GM12892 (cell line): Measurements from ENCODE around the gene TXN.
"Not testable (repeated sequence)": the region's sequence is repeated elsewhere in the genome, so short reads cannot be mapped to it uniquely, and the experiment has no call there.

ENCODE experiments used
- DNase-seq: peaks from one replicate; pipeline ENCODE4 v3.0.0; 2011; ENCODE audit not compliant: insufficient read length
- FAIRE-seq: peaks from 2 replicates; lab custom pipeline; 2011; peaks lifted over from hg19 to GRCh38; lab: Jason Lieb, UNC
- POLR2A ChIP-seq: IDR thresholded peaks from 2 replicates; pipeline ENCODE4 v1.6.1; 2011; ENCODE audit warnings: low read depth, low read length, control low read depth
- POLR2AphosphoS5 ChIP-seq: IDR thresholded peaks from 2 replicates; pipeline ENCODE4 v1.6.1; 2011; ENCODE audit warnings: low read depth, low read length, control low read depth
- TAF1 ChIP-seq: IDR thresholded peaks from 2 replicates; pipeline ENCODE4 v1.6.1; 2011; ENCODE audit warnings: low read depth, mild to moderate bottlenecking, control low read depth, low read length, borderline replicate concordance

TXN gene

GRCh38 chr9:110255463-110256379, 586 bp downstream of the TXN start:
- DNase-seq (peak; percentile 34), FAIRE-seq (no peak)
- TF ChIP-seq TAF1 (no peak), POLR2A (peak; percentile 40; the same call in 1 of the 2 replicates), POLR2AphosphoS5 (0 out of 2 replicates have a peak, but pooled peaks have one; percentile 6)

GRCh38 chr9:110255034-110255462, 1.3 kb downstream of the TXN start:
- no peak for DNase-seq
- no peak for FAIRE-seq
- TF ChIP-seq POLR2A (no peak), POLR2AphosphoS5 (peak; percentile 15; the same call in 1 of the 2 replicates)

DNA sequence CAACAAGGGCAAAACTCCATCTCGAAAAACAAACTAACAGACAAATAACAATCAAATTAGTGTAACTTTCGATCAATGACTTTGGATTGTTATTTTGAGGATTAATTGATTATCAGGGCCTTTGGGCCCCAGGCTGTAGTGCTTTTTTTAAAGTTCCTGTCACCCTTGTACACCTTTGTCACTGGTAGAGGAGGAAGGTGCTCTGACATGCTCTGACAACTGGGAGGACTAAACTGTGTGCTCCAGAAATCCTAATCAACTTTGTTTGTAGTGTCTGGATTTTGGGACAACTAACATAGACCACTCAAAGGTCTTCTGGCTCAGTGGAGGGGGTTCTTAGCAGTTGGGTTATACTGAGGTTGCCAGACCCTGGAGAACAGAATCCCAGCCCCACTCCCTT, 1.8 kb downstream of the TXN start:
- FAIRE-seq, result no peak
- no peak for DNase-seq
- TF ChIP-seq POLR2A, result no peak
- TF ChIP-seq POLR2AphosphoS5, result no peak
- TF ChIP-seq TAF1, result no peak

- TF ChIP-seq POLR2AphosphoS5 (no peak), TAF1 (no peak), POLR2A (no peak)
- DNase-seq, result no peak
- FAIRE-seq, result no peak
Measured at GRCh38 chr9:110252509-110253139, 3.7 kb downstream of the TXN start.

GRCh38 chr9:110251770-110252169, 4.5 kb downstream of the TXN start:
- not testable (repeated sequence) for DNase-seq, FAIRE-seq

GRCh38 chr9:110251212-110251611, 5.1 kb downstream of the TXN start:
- DNase-seq (no peak), FAIRE-seq (no peak)
- TF ChIP-seq TAF1, result no peak
- no peak for TF ChIP-seq POLR2A
- no peak for TF ChIP-seq POLR2AphosphoS5

DNA sequence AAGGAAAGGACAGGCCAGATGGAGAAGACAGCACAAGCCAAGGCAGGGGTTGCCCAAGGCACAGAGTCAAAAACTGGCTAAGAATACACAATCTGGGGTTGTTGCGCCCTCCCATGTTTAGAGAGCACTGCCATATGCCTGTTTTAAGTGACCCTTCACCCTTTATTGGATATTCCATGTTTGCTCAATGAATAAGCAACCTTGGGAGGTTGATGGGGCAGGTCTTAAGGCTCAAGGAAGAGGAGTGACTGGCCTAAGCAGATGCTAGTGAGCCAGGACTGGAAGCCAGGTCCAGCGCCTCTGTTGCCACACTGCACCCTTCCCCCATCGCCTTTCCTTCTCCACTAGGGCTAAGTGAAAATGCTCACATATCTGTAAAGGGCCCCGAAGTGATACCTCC, 6.7 kb downstream of the TXN start:
- DNase-seq (no peak), FAIRE-seq (no peak)
- TF ChIP-seq POLR2A (no peak), TAF1 (no peak), POLR2AphosphoS5 (no peak)

GRCh38 chr9:110248361-110248760, 7.9 kb downstream of the TXN start:
- DNase-seq, result no peak
- TF ChIP-seq POLR2AphosphoS5, result no peak
- no peak for TF ChIP-seq TAF1
- no peak for TF ChIP-seq POLR2A
- FAIRE-seq, result no peak

DNA sequence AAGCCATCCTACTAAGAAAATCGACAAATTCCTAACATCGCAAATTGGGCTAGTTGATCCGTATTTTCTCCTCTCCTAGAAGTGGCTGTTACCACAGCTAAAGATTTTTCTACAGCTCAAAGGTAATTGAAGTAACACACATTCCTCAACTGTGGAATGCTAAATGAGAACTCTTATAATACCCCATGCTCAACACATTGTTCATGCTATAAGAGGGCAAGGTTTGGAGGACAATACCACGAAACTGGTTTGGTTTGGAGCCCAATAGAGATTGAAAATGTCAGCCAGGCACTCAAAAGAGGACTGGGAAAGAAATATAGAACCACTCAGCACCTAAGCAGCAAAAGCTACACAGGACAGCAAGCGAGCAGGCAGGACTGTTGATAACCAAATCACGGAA, 10.1 kb downstream of the TXN start:
- TF ChIP-seq POLR2A (no peak), POLR2AphosphoS5 (no peak), TAF1 (no peak)
- FAIRE-seq, result no peak
- no peak for DNase-seq

GRCh38 chr9:110244616-110245015, 11.7 kb downstream of the TXN start:
- no peak for DNase-seq
- TF ChIP-seq POLR2AphosphoS5 (no peak), TAF1 (no peak), POLR2A (no peak)

DNA sequence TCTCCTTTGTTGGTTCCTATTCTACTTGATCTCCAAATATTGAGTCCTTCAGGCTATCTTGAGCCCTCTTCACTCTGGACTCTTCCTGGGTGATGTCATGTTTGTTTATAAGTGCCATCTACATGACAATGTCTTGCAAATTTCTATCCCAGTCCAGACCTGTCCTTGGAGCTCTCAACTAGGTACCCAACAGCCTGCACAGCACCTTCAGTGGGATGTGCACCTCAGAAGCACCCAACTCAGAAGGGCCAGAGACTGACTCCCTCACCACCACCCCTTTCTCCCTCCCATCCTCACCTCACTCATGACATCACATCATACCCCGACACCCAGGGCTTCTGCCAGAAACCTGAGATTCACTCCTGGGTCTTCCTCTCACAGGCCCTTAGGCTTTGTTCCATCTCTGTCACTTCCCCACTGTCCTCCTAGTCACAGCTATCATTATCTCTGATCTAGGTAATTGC, 14.4 kb downstream of the TXN start:
- no peak for TF ChIP-seq TAF1
- TF ChIP-seq POLR2AphosphoS5, result peak; percentile 78
- TF ChIP-seq POLR2A, result peak; percentile 44; the same call in 1 of the 2 replicates
- DNase-seq (no peak), FAIRE-seq (no peak)

More at GRCh38 chr9:110244616-110245015, 11.7 kb downstream of the TXN start:
- no peak for FAIRE-seq
